ENCODE measurements around the gene CDHR3.

GRCh38 chr7:105976868-105977267, 13.8 kb downstream of the CDHR3 start:
- no peak for TF ChIP-seq EZH2 (IDR thresholded peaks at IDR 0.05; ENCODE audit: insufficient read depth, low read length)
- no peak for TF ChIP-seq CTCF (IDR thresholded peaks at IDR 0.05; ENCODE audit: insufficient read depth, low read depth, low read length)
